ENCODE measurements around the gene SLF2.

SLF2 gene

GRCh38 chr10:101000127-101000914 is 87.6 kb downstream of the SLF2 start:
- H3K4me3 ChIP-seq (replicated peaks; ENCODE audit: low read depth, low read length) = peak overlapping the region; percentile 84
- no peak for DNase-seq (ENCODE audit: extremely low read depth, low read depth)
- TF ChIP-seq CTCF (IDR thresholded peaks at IDR 0.05; ENCODE audit: low read depth, low read length, missing control alignments) = no peak

GRCh38 chr10:101000915-101001658 is 88.3 kb downstream of the SLF2 start:
- no peak for TF ChIP-seq CTCF (IDR thresholded peaks at IDR 0.05; ENCODE audit: low read depth, low read length, missing control alignments)
- peak overlapping the region; percentile 84 for H3K4me3 ChIP-seq (replicated peaks; ENCODE audit: low read depth, low read length)
- DNase-seq (ENCODE audit: extremely low read depth, low read depth) = no peak

GRCh38 chr10:101001659-101002035 is 88.9 kb downstream of the SLF2 start:
- TF ChIP-seq CTCF (IDR thresholded peaks at IDR 0.05; ENCODE audit: low read depth, low read length, missing control alignments) = no peak
- DNase-seq (ENCODE audit: extremely low read depth, low read depth) = no peak
- H3K4me3 ChIP-seq (replicated peaks; ENCODE audit: low read depth, low read length) = peak overlapping the region; percentile 84

- DNase-seq (ENCODE audit: extremely low read depth, low read depth) = no peak
- TF ChIP-seq CTCF (IDR thresholded peaks at IDR 0.05; ENCODE audit: low read depth, low read length, missing control alignments) = no peak
- H3K4me3 ChIP-seq (replicated peaks; ENCODE audit: low read depth, low read length) = no peak overlapping the region
Observed at GRCh38 chr10:101002456-101002855, 89.7 kb downstream of the SLF2 start.

GRCh38 chr10:101003639-101004206 is 91.0 kb downstream of the SLF2 start:
- no peak overlapping the region for H3K4me3 ChIP-seq (replicated peaks; ENCODE audit: low read depth, low read length)
- no peak for TF ChIP-seq CTCF (IDR thresholded peaks at IDR 0.05; ENCODE audit: low read depth, low read length, missing control alignments)
- no peak for DNase-seq (ENCODE audit: extremely low read depth, low read depth)

GRCh38 chr10:101005361-101005760 is 92.6 kb downstream of the SLF2 start:
- no peak for TF ChIP-seq CTCF (IDR thresholded peaks at IDR 0.05; ENCODE audit: low read depth, low read length, missing control alignments)
- DNase-seq (ENCODE audit: extremely low read depth, low read depth) = no peak
- H3K4me3 ChIP-seq (replicated peaks; ENCODE audit: low read depth, low read length) = no peak overlapping the region
